Kidney capillary endothelial cell (primary cell): ENCODE results near the gene PLEKHM1.
A peak's percentile ranks its signal among the peaks of the same experiment; 100 is the strongest.

Source experiments
- DNase-seq: peaks from one replicate; pipeline ENCODE4 v3.0.0-alpha.2; 2018; ENCODE audit warnings: low spot score

The PLEKHM1 gene

GRCh38 chr17:45427181-45427835 lies 63.2 kb downstream of the PLEKHM1 start:
- DNase-seq = no peak

- no peak for DNase-seq
Measured at GRCh38 chr17:45426561-45426960, 64.0 kb downstream of the PLEKHM1 start.

GRCh38 chr17:45425984-45426413 lies 64.5 kb downstream of the PLEKHM1 start:
- no peak for DNase-seq

GRCh38 chr17:45425125-45425983 lies 65.2 kb downstream of the PLEKHM1 start:
- no peak for DNase-seq

GRCh38 chr17:45424769-45425124 lies 65.8 kb downstream of the PLEKHM1 start:
- DNase-seq = no peak

- no peak for DNase-seq
Measured at GRCh38 chr17:45423975-45424335, 66.6 kb downstream of the PLEKHM1 start.

- DNase-seq = no peak
Measured at GRCh38 chr17:45423304-45423974, 67.1 kb downstream of the PLEKHM1 start.

- no peak for DNase-seq
Measured at GRCh38 chr17:45414990-45415881, 75.3 kb downstream of the PLEKHM1 start.

- no peak for DNase-seq
Measured at GRCh38 chr17:45413498-45413923, 77.0 kb downstream of the PLEKHM1 start.

GRCh38 chr17:45411348-45412105 lies 79.0 kb downstream of the PLEKHM1 start:
- DNase-seq = no peak

GRCh38 chr17:45410144-45411091 lies 80.1 kb downstream of the PLEKHM1 start:
- DNase-seq = peak; percentile 38

GRCh38 chr17:45409659-45410076 lies 80.9 kb downstream of the PLEKHM1 start:
- no peak for DNase-seq

GRCh38 chr17:45408611-45409421 lies 81.7 kb downstream of the PLEKHM1 start:
- DNase-seq = no peak

GRCh38 chr17:45406107-45406506 lies 84.4 kb downstream of the PLEKHM1 start:
- DNase-seq = no peak

GRCh38 chr17:45405250-45406086 lies 85.1 kb downstream of the PLEKHM1 start:
- DNase-seq = no peak

- no peak for DNase-seq
Measured at GRCh38 chr17:45404870-45405249, 85.7 kb downstream of the PLEKHM1 start.

GRCh38 chr17:45403906-45404490 lies 86.5 kb downstream of the PLEKHM1 start:
- DNase-seq = no peak

GRCh38 chr17:45402916-45403315 lies 87.6 kb downstream of the PLEKHM1 start:
- no peak for DNase-seq
